ENCODE data around the gene RUNDC3A.
"Not testable (repeated sequence)": the region's sequence is repeated elsewhere in the genome, so short reads cannot be mapped to it uniquely, and the experiment has no call there.

RUNDC3A gene

DNA sequence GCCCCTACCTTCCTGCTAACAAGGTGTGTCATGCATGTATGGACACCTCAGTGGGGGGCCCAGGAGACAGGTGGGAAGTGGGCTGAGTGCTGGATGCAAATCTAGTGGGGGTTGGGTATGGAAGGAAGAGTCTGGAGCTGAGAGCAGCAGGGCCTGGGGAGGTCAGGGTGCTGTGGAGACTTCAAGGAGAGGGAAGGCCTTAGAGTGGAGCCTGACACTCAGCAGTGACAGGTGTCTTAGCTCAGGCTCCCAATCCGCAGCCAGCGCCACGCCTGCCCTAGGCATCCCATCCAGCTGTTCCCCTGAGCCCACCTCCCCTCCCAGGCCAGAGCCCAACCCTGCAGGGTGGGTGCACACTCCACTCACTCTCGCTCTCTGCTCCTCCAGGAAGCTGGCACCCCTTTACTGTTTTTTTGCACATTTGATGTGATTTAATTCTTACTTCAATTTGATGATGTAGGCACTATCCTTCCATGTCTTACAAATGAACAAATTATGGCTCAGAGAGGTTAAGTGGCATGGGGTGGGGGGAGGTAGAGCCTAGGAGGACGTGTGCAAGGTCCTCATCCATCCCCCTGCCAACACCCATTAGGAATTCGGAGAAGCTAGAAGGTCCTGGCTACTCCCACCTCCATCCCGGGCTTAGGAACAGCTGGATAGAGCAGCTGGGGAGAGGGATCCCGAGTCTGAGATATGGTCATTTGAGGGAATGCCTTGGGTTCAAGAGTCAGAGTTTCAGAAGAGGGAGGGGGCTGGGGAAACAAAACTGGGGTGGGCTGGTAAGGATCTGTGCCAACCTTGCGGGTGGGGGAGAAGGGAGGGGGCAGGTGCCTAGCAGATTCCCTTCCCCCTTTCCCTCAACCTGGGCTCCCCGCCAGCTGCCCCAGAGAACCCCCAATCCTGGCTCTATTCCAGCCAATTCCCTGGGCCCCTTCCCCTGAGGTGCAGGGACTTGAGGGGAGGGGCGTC, 53.2 kb downstream of the RUNDC3A start:
- DNase-seq = no peak

DNA sequence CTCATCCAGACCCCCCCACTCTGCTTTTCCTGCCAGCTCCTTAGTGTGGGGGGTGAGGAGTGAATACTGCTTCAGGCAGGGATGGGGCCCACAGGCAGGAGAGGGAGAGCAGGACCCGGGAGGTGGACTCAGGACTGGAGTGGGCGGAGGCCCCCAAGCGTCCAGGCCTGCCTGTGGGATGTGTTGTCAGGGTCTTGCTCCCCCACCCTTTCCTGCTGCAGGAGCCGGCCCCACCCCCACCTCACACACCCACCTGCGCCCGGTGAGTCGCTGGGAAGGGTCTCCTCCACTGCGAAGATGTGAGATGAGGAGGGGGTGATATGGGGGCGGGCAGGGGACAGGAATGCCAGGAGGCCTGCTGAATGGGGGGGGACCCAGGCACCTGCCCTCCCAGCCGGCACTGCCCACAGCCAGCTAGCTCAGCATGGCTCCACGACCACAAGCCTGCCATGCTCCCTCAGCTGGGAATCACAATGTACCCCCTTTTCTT, 54.1 kb downstream of the RUNDC3A start:
- DNase-seq = no peak

DNA sequence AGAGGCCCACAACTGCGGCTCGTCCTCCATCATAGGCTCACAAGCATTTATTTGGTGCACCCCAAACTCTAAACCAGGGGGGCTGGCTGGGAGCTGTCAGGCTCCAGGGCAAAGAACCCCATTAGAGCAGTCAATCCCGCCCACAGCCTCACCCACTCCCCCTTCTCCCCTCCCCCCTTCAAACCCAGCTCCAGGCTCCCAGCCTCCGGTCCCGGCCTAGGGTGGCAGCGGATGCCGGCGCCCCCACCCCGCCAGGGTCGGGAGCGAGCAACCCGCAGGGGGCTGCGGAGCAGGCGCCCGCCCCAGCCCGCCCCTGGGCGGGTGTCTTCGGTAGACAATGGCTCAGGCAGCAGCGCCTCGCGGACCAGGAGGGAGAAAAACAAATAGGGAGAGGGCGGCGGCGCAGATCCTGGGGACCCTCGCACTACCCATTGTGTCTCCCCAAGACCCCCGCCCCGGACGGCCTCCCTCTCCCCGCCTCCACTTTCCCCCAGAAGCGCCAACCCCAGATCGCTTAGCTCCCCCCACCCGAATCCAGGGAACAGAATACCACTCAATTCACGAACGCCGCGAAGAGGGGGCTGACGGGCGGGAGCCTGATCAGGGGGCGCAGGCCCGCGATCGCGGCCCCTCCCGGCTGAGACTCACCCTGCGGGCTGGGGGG, 54.7 kb downstream of the RUNDC3A start:
- DNase-seq = no peak

DNA sequence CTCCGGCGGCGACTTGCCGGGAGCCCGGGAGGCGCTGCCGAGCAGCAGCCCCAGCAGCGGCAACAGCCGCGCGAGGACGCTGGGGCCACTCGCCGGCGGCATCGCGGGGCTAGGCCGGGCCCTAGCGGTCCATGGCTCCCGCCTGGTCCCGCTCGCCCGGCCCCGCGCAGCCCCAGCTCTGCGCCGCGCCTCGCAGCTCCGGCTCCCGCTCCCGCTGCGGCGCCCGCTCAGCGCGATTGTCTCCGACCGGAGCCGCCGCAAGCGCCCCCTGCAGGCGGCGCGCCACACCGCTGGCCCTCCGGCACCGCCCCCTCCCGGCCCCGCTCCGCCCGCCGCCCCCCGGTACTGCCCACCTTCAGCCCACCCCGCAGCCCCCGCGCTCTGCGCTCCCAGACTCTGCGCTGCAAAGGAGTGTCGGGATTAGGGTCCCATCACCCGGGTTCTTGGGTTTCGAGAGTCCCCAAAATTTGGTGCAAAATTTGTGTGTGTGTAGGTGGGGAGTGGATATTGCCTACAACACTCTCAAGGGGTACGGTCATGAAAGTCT, 55.3 kb downstream of the RUNDC3A start, which contains the start of gene FAM171A2:
TSS of gene FAM171A2 (minus strand) at position 241 of the 547 bp plus-strand sequence. CDS start at position 102, 139 bp downstream.
- peak; percentile 36 for DNase-seq

DNA sequence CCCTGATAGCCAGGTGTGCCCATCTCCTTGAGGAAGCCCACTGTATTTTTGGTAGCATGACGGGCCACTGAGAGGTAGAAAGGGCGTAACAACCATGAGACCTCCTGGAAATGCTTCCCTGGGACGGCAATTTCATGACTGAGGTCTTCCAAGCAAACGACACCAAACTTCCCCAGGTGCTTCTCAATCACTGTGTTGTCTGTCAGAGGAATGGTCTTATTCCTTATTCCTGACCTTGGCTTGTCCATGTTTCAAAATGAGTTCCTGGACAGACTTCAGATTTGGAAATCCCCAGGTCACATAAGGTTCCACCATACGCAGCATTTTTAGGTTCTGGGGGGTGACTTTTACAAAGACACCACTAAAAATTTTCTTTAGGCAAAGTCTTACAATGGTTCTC, 56.6 kb downstream of the RUNDC3A start:
- DNase-seq = not testable (repeated sequence)

DNA sequence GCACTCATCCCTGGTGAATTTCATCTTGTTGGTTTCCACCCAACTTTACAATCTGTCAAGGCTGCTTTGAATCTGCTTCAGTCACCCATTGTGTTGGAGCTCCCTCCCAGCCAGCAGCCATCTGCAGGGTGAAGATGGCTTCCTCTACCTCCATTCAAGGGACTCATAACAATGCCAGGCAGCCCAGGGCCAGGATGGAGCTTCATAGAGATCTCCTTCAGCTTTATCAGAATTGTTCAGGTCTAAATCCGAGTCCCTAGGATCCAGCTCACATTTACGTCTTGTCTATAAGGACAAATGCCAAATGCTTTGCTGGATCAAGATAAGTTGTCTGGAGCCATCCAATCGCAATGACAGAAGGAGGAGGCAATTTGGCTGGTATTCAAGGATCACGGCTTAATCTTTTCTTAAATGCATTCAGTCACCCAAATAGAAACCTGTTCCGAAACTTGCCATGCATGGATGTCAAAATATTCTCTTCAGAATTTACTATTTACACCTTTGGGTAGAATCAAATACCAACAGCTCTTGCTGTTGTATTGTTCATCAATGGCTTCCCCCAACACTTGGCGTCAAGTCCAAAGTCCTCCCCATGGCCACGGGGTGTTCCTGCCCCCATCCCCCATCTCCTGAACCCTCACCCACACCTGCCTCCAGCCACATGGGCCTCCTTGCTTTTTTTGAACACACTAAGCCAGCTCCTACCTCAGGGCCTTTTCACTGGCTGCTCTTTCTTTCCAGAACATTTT, 59.0 kb downstream of the RUNDC3A start:
- DNase-seq = no peak
